ENCODE data around the gene INTS3. TPM values are rescaled to one million over a fixed set of nuclear protein-coding genes. Genes with fewer than 3 reads are reported as not detected.
"Not testable (repeated sequence)": the region's sequence is repeated elsewhere in the genome, so short reads cannot be mapped to it uniquely, and the experiment has no call there.

Gene INTS3
- total RNA-seq, 1 experiment from 2014 or later: 34.7 TPM

GRCh38 chr1:153705484-153705883 is 22.4 kb upstream of the INTS3 start:
- no peak for DNase-seq (ENCODE audit: low read depth)

- DNase-seq (ENCODE audit: low read depth): no peak
These were observed 16.8 kb upstream of the INTS3 start for GRCh38 chr1:153711026-153711425.

GRCh38 chr1:153716211-153716610 is 11.6 kb upstream of the INTS3 start:
- not testable (repeated sequence) for DNase-seq (ENCODE audit: low read depth)

GRCh38 chr1:153717330-153717729 is 10.5 kb upstream of the INTS3 start:
- no peak for DNase-seq (ENCODE audit: low read depth)

- no peak for DNase-seq (ENCODE audit: low read depth)
These were observed 4.2 kb upstream of the INTS3 start for GRCh38 chr1:153723687-153724086.

- not testable (repeated sequence) for DNase-seq (ENCODE audit: low read depth)
These were observed 3.2 kb upstream of the INTS3 start for GRCh38 chr1:153724634-153725033.

GRCh38 chr1:153728305-153729066 is 636 bp downstream of the INTS3 start:
- peak; percentile 56 for DNase-seq (ENCODE audit: low read depth)

- DNase-seq (ENCODE audit: low read depth): no peak
These were observed 2.7 kb downstream of the INTS3 start for GRCh38 chr1:153730468-153730988.

GRCh38 chr1:153733970-153734369 is 6.1 kb downstream of the INTS3 start:
- no peak for DNase-seq (ENCODE audit: low read depth)

GRCh38 chr1:153734396-153735089 is 6.7 kb downstream of the INTS3 start:
- DNase-seq (ENCODE audit: low read depth): no peak

GRCh38 chr1:153735090-153735420 is 7.2 kb downstream of the INTS3 start:
- DNase-seq (ENCODE audit: low read depth): no peak

- DNase-seq (ENCODE audit: low read depth): no peak
These were observed 14.1 kb downstream of the INTS3 start for GRCh38 chr1:153741986-153742385.

GRCh38 chr1:153742411-153743142 is 14.7 kb downstream of the INTS3 start:
- DNase-seq (ENCODE audit: low read depth): peak; percentile 40

GRCh38 chr1:153745417-153745816 is 17.6 kb downstream of the INTS3 start:
- DNase-seq (ENCODE audit: low read depth): no peak

- DNase-seq (ENCODE audit: low read depth): no peak
These were observed 18.3 kb downstream of the INTS3 start for GRCh38 chr1:153746174-153746573.

GRCh38 chr1:153748903-153749302 is 21.1 kb downstream of the INTS3 start:
- DNase-seq (ENCODE audit: low read depth): no peak

GRCh38 chr1:153749408-153750005 is 21.7 kb downstream of the INTS3 start:
- peak; percentile 69 for DNase-seq (ENCODE audit: low read depth)

- DNase-seq (ENCODE audit: low read depth): no peak
These were observed 22.5 kb downstream of the INTS3 start for GRCh38 chr1:153750026-153750995.

- no peak for DNase-seq (ENCODE audit: low read depth)
These were observed 24.2 kb downstream of the INTS3 start for GRCh38 chr1:153752072-153752471.

- DNase-seq (ENCODE audit: low read depth): peak; percentile 49
These were observed 24.8 kb downstream of the INTS3 start for GRCh38 chr1:153752571-153753195.

Measured in LHCN-M2 (cell line).